Gastrocnemius medialis (tissue), 4 donors: ENCODE measurements around the gene CPB1. TPM values are rescaled to one million over a fixed set of nuclear protein-coding genes. Genes with fewer than 3 reads are reported as not detected.

Experiments
- ATAC-seq, 2 donors: fragments of 150-250 bp; one replicate each; pipeline ENCODE4 v1.9.1; 2016
- DNase-seq, 2 donors: peaks; one replicate each; pipeline ENCODE4 v3.0.0-alpha.2; 2019
- H3K27ac ChIP-seq, 4 donors: fragments of 200-600 bp; sonication (generic); 1 replicate in 1 of 4; 2 replicates in 3 of 4; pipeline ENCODE4 v1.5.1; 2016 to 2018; ENCODE audit warnings: mild to moderate bottlenecking in 2 of 4, moderate library complexity in 1 of 4
- H3K27me3 ChIP-seq, 3 donors: fragments of 200-600 bp; sonication (generic) in 2 of 3; 1 replicate in 1 of 3; 2 replicates in 2 of 3; pipeline versions ENCODE4 v1.5.1 to v1.6.0; 2016 to 2019; ENCODE audit warnings: mild to moderate bottlenecking in 1 of 3, moderate library complexity in 1 of 3
- H3K36me3 ChIP-seq, 2 donors: fragments of 200-600 bp; sonication (generic) in 1 of 2; one replicate each; pipeline ENCODE4 v1.5.1; 2017 to 2018
- H3K4me1 ChIP-seq, 2 donors: fragments of 200-600 bp; sonication (generic) in 1 of 2; one replicate each; pipeline ENCODE4 v1.5.1; 2016 to 2017; ENCODE audit warnings: mild to moderate bottlenecking in 2 of 2
- H3K4me3 ChIP-seq, 4 donors: fragments of 200-600 bp; sonication (generic) in 3 of 4; 1 replicate in 1 of 4; 2 replicates in 3 of 4; pipeline ENCODE4 v1.5.1; 2016 to 2019; ENCODE audit warnings: mild to moderate bottlenecking in 2 of 4
- H3K9me3 ChIP-seq, 3 donors: fragments of 200-600 bp; sonication (generic) in 2 of 3; 1 replicate in 1 of 3; 2 replicates in 2 of 3; pipeline ENCODE4 v1.5.1; 2016 to 2019
- POLR2A ChIP-seq, 2 donors: fragments of 450-650 bp; IDR thresholded peaks; one replicate each; pipeline ENCODE4 v1.6.1; 2017; ENCODE audit warnings: antibody characterized with exemption in 2 of 2, mild to moderate bottlenecking in 2 of 2, moderate library complexity in 2 of 2
- in situ Hi-C, 4 donors: fragments of 200-750 bp; cut with MboI; loops; one replicate each; pipeline versions ENCODE4 v1.15.0 to v1.8.0; 2017; ENCODE audit warnings: low sequenced_read_pairs in 4 of 4
- intact Hi-C: fragments of 100-400 bp; cut with DNase I; formaldehyde crosslinking; loops from one replicate; pipeline ENCODE4 v1.15.1; 2023; ENCODE audit warnings: low total_unique reads
- total RNA-seq, 4 donors: library from RNA; depleted of rRNA; stranded (reverse); fragments of >200 nt; gene quantifications; one replicate each; pipeline versions ENCODE4 v1.1.0 to v1.2.3, GENCODE V29; 2016
- TF ChIP-seq, protein P1 (sequence below), 5 experiments: fragments of 450-650 bp in 3 of 5; fragments of 200-600 bp in 2 of 5; sonication (generic) in 2 of 5; IDR thresholded peaks in 4 of 5; conservative IDR thresholded peaks in 1 of 5; 1 replicate in 4 of 5; 2 replicates in 1 of 5; pipeline ENCODE4 v1.5.1; 2016 to 2019; ENCODE audit warnings: antibody characterized with exemption in 5 of 5, mild to moderate bottlenecking in 3 of 5, moderate library complexity in 3 of 5

Gene CPB1
- total RNA-seq, 4 donors from 2014 or later, result 0.76 TPM; not detected in 3

DNA sequence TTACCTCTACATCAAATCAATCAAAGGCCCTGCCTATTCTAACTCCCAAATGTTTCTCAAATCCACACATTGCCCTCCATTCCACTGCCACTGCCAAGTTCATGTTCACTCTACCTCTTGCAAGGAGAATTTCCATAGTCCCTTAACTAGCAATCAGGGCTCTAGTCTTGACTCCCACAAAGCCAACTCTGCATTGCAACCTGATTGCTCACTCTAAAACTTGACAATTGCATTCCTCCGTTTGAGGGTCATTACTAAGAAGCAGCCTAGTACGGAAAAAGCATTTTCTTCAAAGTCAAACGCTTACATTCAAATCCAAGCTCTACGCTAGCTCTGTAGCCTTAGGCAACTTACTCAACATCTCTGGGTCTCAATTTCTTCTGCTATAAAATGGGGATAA is 38.6 kb downstream of the CPB1 start:
- TF ChIP-seq, protein P1, sequence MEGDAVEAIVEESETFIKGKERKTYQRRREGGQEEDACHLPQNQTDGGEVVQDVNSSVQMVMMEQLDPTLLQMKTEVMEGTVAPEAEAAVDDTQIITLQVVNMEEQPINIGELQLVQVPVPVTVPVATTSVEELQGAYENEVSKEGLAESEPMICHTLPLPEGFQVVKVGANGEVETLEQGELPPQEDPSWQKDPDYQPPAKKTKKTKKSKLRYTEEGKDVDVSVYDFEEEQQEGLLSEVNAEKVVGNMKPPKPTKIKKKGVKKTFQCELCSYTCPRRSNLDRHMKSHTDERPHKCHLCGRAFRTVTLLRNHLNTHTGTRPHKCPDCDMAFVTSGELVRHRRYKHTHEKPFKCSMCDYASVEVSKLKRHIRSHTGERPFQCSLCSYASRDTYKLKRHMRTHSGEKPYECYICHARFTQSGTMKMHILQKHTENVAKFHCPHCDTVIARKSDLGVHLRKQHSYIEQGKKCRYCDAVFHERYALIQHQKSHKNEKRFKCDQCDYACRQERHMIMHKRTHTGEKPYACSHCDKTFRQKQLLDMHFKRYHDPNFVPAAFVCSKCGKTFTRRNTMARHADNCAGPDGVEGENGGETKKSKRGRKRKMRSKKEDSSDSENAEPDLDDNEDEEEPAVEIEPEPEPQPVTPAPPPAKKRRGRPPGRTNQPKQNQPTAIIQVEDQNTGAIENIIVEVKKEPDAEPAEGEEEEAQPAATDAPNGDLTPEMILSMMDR (IDR thresholded peaks at IDR 0.05 in 4 of 5, conservative IDR thresholded peaks at IDR 0.05 in 1 of 5), result no peak
- no peak for TF ChIP-seq POLR2A (IDR thresholded peaks at IDR 0.05)
- no peak overlapping the region for H3K4me3 ChIP-seq
- H3K27me3 ChIP-seq, result no peaks in the 10 kb centered on the region
- DNase-seq (no peak), ATAC-seq (no peak)
- in situ Hi-C loops (loop anchor here in 3 of 4 donors (10.0 to 25.0 kb wide), 3 partner anchors 79 to 409 kb away; no protein-coding TSS in a partner anchor), intact Hi-C loops (no loop called here)
- H3K9me3 ChIP-seq, result no peaks in the 10 kb centered on the region
- no peak overlapping the region for H3K27ac ChIP-seq
- H3K36me3 ChIP-seq, result no peaks in the 10 kb centered on the region
- peaks cover 5% of the 10 kb centered on the region in 2 donors for H3K4me1 ChIP-seq

DNA sequence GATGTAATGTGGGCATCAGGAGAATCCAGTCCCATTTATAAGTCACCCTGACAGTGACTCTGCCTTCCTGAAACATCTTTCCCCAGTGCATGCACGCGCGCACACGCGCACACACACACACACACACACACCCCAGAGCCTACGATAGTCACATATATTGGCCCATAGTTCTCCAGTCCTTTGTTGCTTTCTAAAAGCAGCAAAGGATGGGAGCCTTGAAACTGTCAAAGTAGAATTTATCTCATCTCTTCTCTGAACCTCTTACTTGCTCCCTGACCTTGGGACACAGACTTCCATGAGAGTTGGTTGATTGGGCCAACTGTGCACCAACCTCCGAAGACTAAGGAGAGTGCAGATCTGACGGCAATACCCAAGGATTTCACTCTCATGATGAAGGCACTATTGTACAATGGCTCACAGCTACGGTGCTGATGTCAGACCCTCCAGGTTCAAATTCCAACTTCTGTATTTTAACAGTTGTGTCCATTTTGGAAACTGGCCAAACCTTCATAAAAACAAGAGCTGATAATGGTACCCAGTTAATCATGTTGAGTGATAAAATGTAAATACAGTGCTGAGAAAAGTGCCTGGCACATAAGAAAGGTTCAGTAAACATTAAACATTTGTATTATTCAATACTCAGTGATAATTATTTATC is 45.8 kb downstream of the CPB1 start:
- no peak overlapping the region for H3K27ac ChIP-seq
- TF ChIP-seq, protein P1 (IDR thresholded peaks at IDR 0.05 in 4 of 5, conservative IDR thresholded peaks at IDR 0.05 in 1 of 5), result no peak
- TF ChIP-seq POLR2A (IDR thresholded peaks at IDR 0.05), result no peak

GRCh38 chr3:148873977-148874376 is 46.4 kb downstream of the CPB1 start:
- no peak overlapping the region for H3K4me3 ChIP-seq
- H3K4me1 ChIP-seq, result no peaks in the 10 kb centered on the region
- H3K9me3 ChIP-seq, result no peaks in the 10 kb centered on the region
- TF ChIP-seq, protein P1 (IDR thresholded peaks at IDR 0.05 in 4 of 5, conservative IDR thresholded peaks at IDR 0.05 in 1 of 5), result no peak
- DNase-seq (no peak), ATAC-seq (no peak)
- H3K27me3 ChIP-seq, result no peaks in the 10 kb centered on the region
- in situ Hi-C loops (loop anchor here in 2 of 4 donors (25.0 kb wide), 1 partner anchor 238 kb away; no protein-coding TSS in a partner anchor), intact Hi-C loops (no loop called here)
- no peak overlapping the region for H3K27ac ChIP-seq
- no peaks in the 10 kb centered on the region for H3K36me3 ChIP-seq

More for the DNA sequence above, 45.8 kb downstream of the CPB1 start:
- no peak for DNase-seq
- ATAC-seq, result no peak
- Histone ChIP-seq H3K36me3 (no peaks in the 10 kb centered on the region), H3K4me3 (no peak overlapping the region), H3K27me3 (no peaks in the 10 kb centered on the region), H3K9me3 (no peaks in the 10 kb centered on the region), H3K4me1 (no peaks in the 10 kb centered on the region)
- in situ Hi-C loops (loop anchor here in 2 of 4 donors (25.0 kb wide), 1 partner anchor 239 kb away; no protein-coding TSS in a partner anchor), intact Hi-C loops (no loop called here)

GRCh38 chr3:148878095-148878494 is 50.5 kb downstream of the CPB1 start:
- DNase-seq (no peak), ATAC-seq (no peak)
- in situ Hi-C loops (no loop called here), intact Hi-C loops (no loop called here)
- Histone ChIP-seq H3K4me1 (peaks cover 0 to 14% of the 10 kb centered on the region in 2 donors), H3K4me3 (no peak overlapping the region), H3K9me3 (no peaks in the 10 kb centered on the region), H3K27me3 (no peaks in the 10 kb centered on the region), H3K36me3 (no peaks in the 10 kb centered on the region), H3K27ac (no peak overlapping the region)
- TF ChIP-seq, protein P1 (IDR thresholded peaks at IDR 0.05 in 4 of 5, conservative IDR thresholded peaks at IDR 0.05 in 1 of 5), result no peak
- TF ChIP-seq POLR2A (IDR thresholded peaks at IDR 0.05), result no peak
